ENCODE data around the gene C3orf33.

DNA sequence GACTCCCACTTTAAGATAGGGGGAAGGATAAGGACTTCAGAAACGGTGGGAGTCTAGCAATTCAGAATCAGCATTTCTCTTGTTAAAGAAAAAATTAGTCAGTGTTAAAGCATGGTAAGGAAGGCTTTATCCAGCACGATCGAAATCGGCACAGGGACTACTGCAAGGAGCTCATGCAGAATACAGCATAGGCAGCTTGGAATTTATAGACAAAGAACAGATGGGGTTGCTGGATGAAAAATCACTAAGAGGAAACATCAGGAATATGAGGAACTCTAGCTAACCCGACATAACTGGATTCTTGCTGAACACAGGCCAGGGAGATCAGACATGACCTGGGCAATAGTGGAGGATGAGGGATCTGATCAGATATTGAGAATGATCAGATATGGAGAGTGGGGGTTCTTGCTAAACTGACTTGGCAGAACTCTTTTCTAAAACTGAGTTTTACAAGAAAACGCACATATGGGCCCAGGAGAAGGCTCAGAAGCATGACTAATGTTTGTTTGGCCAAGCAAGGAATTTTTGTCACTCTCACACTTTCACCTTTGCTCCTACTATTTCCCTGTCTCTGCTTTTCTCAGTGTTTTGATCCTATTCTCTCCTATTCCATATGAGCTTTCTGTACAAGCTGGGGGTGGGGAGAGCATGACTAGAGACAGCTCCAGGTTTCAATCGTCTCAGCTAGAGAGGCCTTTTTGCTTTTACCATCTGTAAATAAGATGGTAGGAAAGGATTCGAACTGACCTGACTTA is 57.3 kb downstream of the C3orf33 start:
- TF ChIP-seq TMF1 (CRISPR knock-in tag; IDR thresholded peaks at IDR 0.05; ENCODE audit: low read depth) (no peak), KLF9 (CRISPR knock-in tag; IDR thresholded peaks at IDR 0.05; ENCODE audit: low read depth) (no peak), ZNF333 (CRISPR knock-in tag; IDR thresholded peaks at IDR 0.05; ENCODE audit: borderline replicate concordance) (no peak), NCOA2 (CRISPR knock-in tag; IDR thresholded peaks at IDR 0.05) (no peak), ZNF713 (CRISPR knock-in tag; IDR thresholded peaks at IDR 0.05) (no peak), POLR2A (IDR thresholded peaks at IDR 0.05; ENCODE audit: insufficient read depth in 1 of 2, low read depth in 2 of 2, low read length in 2 of 2) (0 out of 4 replicates have a peak, but pooled peaks of 1 of the 2 experiments have one; percentile 30), YY1 (IDR thresholded peaks at IDR 0.05; ENCODE audit: insufficient read depth, insufficient replicate concordance, low read depth, low read length) (no peak)
- TF ChIP-seq, protein P1, sequence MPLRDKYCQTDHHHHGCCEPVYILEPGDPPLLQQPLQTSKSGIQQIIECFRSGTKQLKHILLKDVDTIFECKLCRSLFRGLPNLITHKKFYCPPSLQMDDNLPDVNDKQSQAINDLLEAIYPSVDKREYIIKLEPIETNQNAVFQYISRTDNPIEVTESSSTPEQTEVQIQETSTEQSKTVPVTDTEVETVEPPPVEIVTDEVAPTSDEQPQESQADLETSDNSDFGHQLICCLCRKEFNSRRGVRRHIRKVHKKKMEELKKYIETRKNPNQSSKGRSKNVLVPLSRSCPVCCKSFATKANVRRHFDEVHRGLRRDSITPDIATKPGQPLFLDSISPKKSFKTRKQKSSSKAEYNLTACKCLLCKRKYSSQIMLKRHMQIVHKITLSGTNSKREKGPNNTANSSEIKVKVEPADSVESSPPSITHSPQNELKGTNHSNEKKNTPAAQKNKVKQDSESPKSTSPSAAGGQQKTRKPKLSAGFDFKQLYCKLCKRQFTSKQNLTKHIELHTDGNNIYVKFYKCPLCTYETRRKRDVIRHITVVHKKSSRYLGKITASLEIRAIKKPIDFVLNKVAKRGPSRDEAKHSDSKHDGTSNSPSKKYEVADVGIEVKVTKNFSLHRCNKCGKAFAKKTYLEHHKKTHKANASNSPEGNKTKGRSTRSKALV (CRISPR knock-in tag; IDR thresholded peaks at IDR 0.05), result no peak
- TF ChIP-seq, protein P2, sequence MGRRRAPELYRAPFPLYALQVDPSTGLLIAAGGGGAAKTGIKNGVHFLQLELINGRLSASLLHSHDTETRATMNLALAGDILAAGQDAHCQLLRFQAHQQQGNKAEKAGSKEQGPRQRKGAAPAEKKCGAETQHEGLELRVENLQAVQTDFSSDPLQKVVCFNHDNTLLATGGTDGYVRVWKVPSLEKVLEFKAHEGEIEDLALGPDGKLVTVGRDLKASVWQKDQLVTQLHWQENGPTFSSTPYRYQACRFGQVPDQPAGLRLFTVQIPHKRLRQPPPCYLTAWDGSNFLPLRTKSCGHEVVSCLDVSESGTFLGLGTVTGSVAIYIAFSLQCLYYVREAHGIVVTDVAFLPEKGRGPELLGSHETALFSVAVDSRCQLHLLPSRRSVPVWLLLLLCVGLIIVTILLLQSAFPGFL (CRISPR knock-in tag; IDR thresholded peaks at IDR 0.05), result no peak
- TF ChIP-seq, protein P3, sequence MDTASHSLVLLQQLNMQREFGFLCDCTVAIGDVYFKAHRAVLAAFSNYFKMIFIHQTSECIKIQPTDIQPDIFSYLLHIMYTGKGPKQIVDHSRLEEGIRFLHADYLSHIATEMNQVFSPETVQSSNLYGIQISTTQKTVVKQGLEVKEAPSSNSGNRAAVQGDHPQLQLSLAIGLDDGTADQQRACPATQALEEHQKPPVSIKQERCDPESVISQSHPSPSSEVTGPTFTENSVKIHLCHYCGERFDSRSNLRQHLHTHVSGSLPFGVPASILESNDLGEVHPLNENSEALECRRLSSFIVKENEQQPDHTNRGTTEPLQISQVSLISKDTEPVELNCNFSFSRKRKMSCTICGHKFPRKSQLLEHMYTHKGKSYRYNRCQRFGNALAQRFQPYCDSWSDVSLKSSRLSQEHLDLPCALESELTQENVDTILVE (CRISPR knock-in tag; IDR thresholded peaks at IDR 0.05), result no peak
- TF ChIP-seq, protein P4, sequence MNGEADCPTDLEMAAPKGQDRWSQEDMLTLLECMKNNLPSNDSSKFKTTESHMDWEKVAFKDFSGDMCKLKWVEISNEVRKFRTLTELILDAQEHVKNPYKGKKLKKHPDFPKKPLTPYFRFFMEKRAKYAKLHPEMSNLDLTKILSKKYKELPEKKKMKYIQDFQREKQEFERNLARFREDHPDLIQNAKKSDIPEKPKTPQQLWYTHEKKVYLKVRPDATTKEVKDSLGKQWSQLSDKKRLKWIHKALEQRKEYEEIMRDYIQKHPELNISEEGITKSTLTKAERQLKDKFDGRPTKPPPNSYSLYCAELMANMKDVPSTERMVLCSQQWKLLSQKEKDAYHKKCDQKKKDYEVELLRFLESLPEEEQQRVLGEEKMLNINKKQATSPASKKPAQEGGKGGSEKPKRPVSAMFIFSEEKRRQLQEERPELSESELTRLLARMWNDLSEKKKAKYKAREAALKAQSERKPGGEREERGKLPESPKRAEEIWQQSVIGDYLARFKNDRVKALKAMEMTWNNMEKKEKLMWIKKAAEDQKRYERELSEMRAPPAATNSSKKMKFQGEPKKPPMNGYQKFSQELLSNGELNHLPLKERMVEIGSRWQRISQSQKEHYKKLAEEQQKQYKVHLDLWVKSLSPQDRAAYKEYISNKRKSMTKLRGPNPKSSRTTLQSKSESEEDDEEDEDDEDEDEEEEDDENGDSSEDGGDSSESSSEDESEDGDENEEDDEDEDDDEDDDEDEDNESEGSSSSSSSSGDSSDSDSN (CRISPR knock-in tag; IDR thresholded peaks at IDR 0.05), result no peak
- TF ChIP-seq, protein P5, sequence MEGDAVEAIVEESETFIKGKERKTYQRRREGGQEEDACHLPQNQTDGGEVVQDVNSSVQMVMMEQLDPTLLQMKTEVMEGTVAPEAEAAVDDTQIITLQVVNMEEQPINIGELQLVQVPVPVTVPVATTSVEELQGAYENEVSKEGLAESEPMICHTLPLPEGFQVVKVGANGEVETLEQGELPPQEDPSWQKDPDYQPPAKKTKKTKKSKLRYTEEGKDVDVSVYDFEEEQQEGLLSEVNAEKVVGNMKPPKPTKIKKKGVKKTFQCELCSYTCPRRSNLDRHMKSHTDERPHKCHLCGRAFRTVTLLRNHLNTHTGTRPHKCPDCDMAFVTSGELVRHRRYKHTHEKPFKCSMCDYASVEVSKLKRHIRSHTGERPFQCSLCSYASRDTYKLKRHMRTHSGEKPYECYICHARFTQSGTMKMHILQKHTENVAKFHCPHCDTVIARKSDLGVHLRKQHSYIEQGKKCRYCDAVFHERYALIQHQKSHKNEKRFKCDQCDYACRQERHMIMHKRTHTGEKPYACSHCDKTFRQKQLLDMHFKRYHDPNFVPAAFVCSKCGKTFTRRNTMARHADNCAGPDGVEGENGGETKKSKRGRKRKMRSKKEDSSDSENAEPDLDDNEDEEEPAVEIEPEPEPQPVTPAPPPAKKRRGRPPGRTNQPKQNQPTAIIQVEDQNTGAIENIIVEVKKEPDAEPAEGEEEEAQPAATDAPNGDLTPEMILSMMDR (CRISPR knock-in tag; IDR thresholded peaks at IDR 0.05), result no peak

Data from HepG2 (cell line).